CD4-positive, alpha-beta T cell treated with Interleukin-6 at 100 ng/mL for 8 hours (primary cell): ENCODE data around the gene ADGRL3.
"Not testable (repeated sequence)": the region's sequence is repeated elsewhere in the genome, so short reads cannot be mapped to it uniquely, and the experiment has no call there.

Experiments used
- DNase-seq: peaks from one replicate; pipeline ENCODE4 v3.0.0-alpha.2; 2020; ENCODE audit warnings: mixed read lengths, low spot score

The ADGRL3 gene

GRCh38 chr4:61638591-61638990, 438.5 kb downstream of the ADGRL3 start:
- no peak for DNase-seq

GRCh38 chr4:61646746-61647350, 446.7 kb downstream of the ADGRL3 start:
- not testable (repeated sequence) for DNase-seq

- no peak for DNase-seq
These were observed 448.1 kb downstream of the ADGRL3 start for GRCh38 chr4:61648264-61648663.

- DNase-seq = no peak
These were observed 456.9 kb downstream of the ADGRL3 start for GRCh38 chr4:61657016-61657415.

- DNase-seq = no peak
These were observed 461.8 kb downstream of the ADGRL3 start for GRCh38 chr4:61661960-61662359.

- DNase-seq = no peak
These were observed 462.2 kb downstream of the ADGRL3 start for GRCh38 chr4:61662362-61662761.

GRCh38 chr4:61663310-61663709, 463.2 kb downstream of the ADGRL3 start:
- no peak for DNase-seq

GRCh38 chr4:61665649-61666048, 465.5 kb downstream of the ADGRL3 start:
- no peak for DNase-seq

GRCh38 chr4:61666244-61666643, 466.1 kb downstream of the ADGRL3 start:
- no peak for DNase-seq

GRCh38 chr4:61671599-61671998, 471.5 kb downstream of the ADGRL3 start:
- no peak for DNase-seq

- no peak for DNase-seq
These were observed 475.3 kb downstream of the ADGRL3 start for GRCh38 chr4:61675464-61675863.

GRCh38 chr4:61678297-61678696, 478.2 kb downstream of the ADGRL3 start:
- DNase-seq = no peak

- DNase-seq = no peak
These were observed 493.4 kb downstream of the ADGRL3 start for GRCh38 chr4:61693520-61693919.

- no peak for DNase-seq
These were observed 514.3 kb downstream of the ADGRL3 start for GRCh38 chr4:61714387-61714911.

- no peak for DNase-seq
These were observed 516.3 kb downstream of the ADGRL3 start for GRCh38 chr4:61716426-61716825.

- no peak for DNase-seq
These were observed 523.4 kb downstream of the ADGRL3 start for GRCh38 chr4:61723492-61723891.

GRCh38 chr4:61727286-61727685, 527.2 kb downstream of the ADGRL3 start:
- no peak for DNase-seq

- no peak for DNase-seq
These were observed 534.3 kb downstream of the ADGRL3 start for GRCh38 chr4:61734409-61734808.

GRCh38 chr4:61739887-61740286, 539.8 kb downstream of the ADGRL3 start:
- DNase-seq = no peak

- DNase-seq = no peak
These were observed 540.8 kb downstream of the ADGRL3 start for GRCh38 chr4:61740886-61741285.

GRCh38 chr4:61741327-61742096, 541.4 kb downstream of the ADGRL3 start:
- DNase-seq = no peak

GRCh38 chr4:61750810-61751209, 550.7 kb downstream of the ADGRL3 start:
- DNase-seq = no peak

GRCh38 chr4:61752617-61753016, 552.5 kb downstream of the ADGRL3 start:
- no peak for DNase-seq

GRCh38 chr4:61753739-61754138, 553.6 kb downstream of the ADGRL3 start:
- no peak for DNase-seq
